Esophagus squamous epithelium (tissue), 4 donors: Measurements from ENCODE around the gene SYT3.

Experiments
- POLR2A ChIP-seq, 4 donors: fragments of 450-650 bp; IDR thresholded peaks; one replicate each; pipeline ENCODE4 v1.6.1; 2017; ENCODE audit warnings: antibody characterized with exemption in 4 of 4, mild to moderate bottlenecking in 4 of 4, moderate library complexity in 3 of 4
- TF ChIP-seq, protein P1 (sequence below), 6 experiments: fragments of 450-650 bp in 4 of 6; fragments of 200-600 bp in 2 of 6; sonication (generic) in 2 of 6; IDR thresholded peaks; one replicate each; pipeline ENCODE4 v1.5.1; 2016 to 2019; ENCODE audit warnings: antibody characterized with exemption in 6 of 6, mild to moderate bottlenecking in 4 of 6, moderate library complexity in 4 of 6

GRCh38 chr19:50647879-50648615 lies 8.4 kb upstream of the SYT3 start:
- no peak for TF ChIP-seq POLR2A (IDR thresholded peaks at IDR 0.05)
- TF ChIP-seq, protein P1, sequence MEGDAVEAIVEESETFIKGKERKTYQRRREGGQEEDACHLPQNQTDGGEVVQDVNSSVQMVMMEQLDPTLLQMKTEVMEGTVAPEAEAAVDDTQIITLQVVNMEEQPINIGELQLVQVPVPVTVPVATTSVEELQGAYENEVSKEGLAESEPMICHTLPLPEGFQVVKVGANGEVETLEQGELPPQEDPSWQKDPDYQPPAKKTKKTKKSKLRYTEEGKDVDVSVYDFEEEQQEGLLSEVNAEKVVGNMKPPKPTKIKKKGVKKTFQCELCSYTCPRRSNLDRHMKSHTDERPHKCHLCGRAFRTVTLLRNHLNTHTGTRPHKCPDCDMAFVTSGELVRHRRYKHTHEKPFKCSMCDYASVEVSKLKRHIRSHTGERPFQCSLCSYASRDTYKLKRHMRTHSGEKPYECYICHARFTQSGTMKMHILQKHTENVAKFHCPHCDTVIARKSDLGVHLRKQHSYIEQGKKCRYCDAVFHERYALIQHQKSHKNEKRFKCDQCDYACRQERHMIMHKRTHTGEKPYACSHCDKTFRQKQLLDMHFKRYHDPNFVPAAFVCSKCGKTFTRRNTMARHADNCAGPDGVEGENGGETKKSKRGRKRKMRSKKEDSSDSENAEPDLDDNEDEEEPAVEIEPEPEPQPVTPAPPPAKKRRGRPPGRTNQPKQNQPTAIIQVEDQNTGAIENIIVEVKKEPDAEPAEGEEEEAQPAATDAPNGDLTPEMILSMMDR (IDR thresholded peaks at IDR 0.05): no peak
